Body of pancreas (tissue), 4 donors: ENCODE measurements around the gene SUSD4.

Source experiments
- POLR2A ChIP-seq, 3 donors: fragments of 450-650 bp; IDR thresholded peaks; one replicate each; pipeline ENCODE4 v1.6.1; 2016; ENCODE audit warnings: antibody characterized with exemption in 3 of 3, mild to moderate bottlenecking in 2 of 3
- TF ChIP-seq, protein P1 (sequence below), 7 experiments: fragments of 450-650 bp in 4 of 7; fragments of 200-600 bp in 3 of 7; sonication (generic) in 3 of 7; IDR thresholded peaks; one replicate each; pipeline ENCODE4 v1.5.1; 2016 to 2019; ENCODE audit warnings: antibody characterized with exemption in 7 of 7

DNA sequence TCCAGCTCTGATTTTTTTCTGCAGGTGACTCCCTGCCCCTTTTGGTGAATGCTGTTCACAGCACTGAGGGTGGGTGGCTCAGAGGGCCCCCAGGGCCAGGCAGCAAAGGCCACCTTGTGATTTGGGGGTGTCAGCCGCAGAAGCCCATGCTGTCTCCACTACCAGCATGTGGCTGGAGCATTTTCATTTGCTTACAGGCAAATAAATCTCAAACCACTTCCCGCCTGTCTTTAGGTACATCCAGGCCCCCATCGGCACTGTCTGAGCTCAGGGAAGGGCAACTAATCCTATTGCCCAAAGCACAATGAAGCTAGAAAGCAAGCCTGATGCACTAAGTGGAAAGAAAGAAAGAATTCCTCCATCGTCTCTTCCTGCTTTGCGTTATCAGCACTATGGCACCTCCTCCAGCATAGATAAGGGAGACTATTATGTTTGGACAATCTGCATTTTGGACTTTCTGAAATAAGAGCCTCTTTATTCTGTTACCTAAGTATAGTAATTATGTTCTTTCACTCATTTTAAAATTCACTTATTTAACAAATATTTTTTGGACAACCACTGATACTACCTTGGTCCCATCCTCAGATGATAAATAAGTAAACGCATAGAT, 120.4 kb downstream of the SUSD4 start:
- TF ChIP-seq, protein P1, sequence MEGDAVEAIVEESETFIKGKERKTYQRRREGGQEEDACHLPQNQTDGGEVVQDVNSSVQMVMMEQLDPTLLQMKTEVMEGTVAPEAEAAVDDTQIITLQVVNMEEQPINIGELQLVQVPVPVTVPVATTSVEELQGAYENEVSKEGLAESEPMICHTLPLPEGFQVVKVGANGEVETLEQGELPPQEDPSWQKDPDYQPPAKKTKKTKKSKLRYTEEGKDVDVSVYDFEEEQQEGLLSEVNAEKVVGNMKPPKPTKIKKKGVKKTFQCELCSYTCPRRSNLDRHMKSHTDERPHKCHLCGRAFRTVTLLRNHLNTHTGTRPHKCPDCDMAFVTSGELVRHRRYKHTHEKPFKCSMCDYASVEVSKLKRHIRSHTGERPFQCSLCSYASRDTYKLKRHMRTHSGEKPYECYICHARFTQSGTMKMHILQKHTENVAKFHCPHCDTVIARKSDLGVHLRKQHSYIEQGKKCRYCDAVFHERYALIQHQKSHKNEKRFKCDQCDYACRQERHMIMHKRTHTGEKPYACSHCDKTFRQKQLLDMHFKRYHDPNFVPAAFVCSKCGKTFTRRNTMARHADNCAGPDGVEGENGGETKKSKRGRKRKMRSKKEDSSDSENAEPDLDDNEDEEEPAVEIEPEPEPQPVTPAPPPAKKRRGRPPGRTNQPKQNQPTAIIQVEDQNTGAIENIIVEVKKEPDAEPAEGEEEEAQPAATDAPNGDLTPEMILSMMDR (IDR thresholded peaks at IDR 0.05), result no peak
- no peak for TF ChIP-seq POLR2A (IDR thresholded peaks at IDR 0.05)
